Upper lobe of right lung (tissue), 1 donor: Measurements from ENCODE around the gene GJA5. TPM values are rescaled to one million over a fixed set of nuclear protein-coding genes. Genes with fewer than 3 reads are reported as not detected.

Source experiments
- ATAC-seq: fragments of 200-7000 bp; cut with Tn5 transposase; one replicate; pipeline ENCODE4 v1.9.1; 2020; ENCODE audit warnings: mild to moderate bottlenecking, moderate library complexity
- DNase-seq: peaks from one replicate; pipeline ENCODE4 v3.0.0-alpha.2; 2020
- H3K27ac ChIP-seq: fragments of 200-600 bp; one replicate; pipeline ENCODE4 v1.8.0; 2022
- H3K27me3 ChIP-seq: fragments of 200-600 bp; one replicate; pipeline ENCODE4 v1.8.0; 2022; ENCODE audit warnings: mild to moderate bottlenecking
- H3K36me3 ChIP-seq: fragments of 200-600 bp; one replicate; pipeline ENCODE4 v1.8.0; 2022
- H3K4me1 ChIP-seq: fragments of 200-600 bp; one replicate; pipeline ENCODE4 v1.8.0; 2022
- H3K4me3 ChIP-seq: fragments of 200-600 bp; one replicate; pipeline ENCODE4 v1.8.0; 2022; ENCODE audit warnings: mild to moderate bottlenecking
- H3K9me3 ChIP-seq: fragments of 200-600 bp; one replicate; pipeline ENCODE4 v1.8.0; 2022
- intact Hi-C: fragments of 100-400 bp; cut with DNase I; formaldehyde crosslinking; loops from one replicate; pipeline ENCODE4 v1.11.0; 2022
- total RNA-seq: library from RNA; stranded (reverse); fragmentation: NEBNext Ultra II Directional; extraction: Animal tissue kit (Norgen Biotek cat#: 25700); gene quantifications from one replicate; pipeline ENCODE4 v1.2.1, GENCODE V29; 2021
- TF ChIP-seq, protein P1 (sequence below): fragments of 200-600 bp; IDR thresholded peaks from one replicate; pipeline ENCODE4 v1.8.0; 2022; ENCODE audit warnings: antibody characterized with exemption
- donor health status: DM: no; HTN: yes; CAD: no; lungs with severe emphysema.

GJA5 gene
- total RNA-seq, 1 donor from 2014 or later: 62.2 TPM

- Histone ChIP-seq H3K9me3 (no peaks in the 10 kb centered on the region), H3K27me3 (no peaks in the 10 kb centered on the region), H3K36me3 (no peaks in the 10 kb centered on the region), H3K27ac (no peak overlapping the region), H3K4me3 (no peak overlapping the region), H3K4me1 (no peaks in the 10 kb centered on the region)
- intact Hi-C loops: no loop called here
- DNase-seq: no peak
- ATAC-seq: peak; percentile 32
- TF ChIP-seq, protein P1, sequence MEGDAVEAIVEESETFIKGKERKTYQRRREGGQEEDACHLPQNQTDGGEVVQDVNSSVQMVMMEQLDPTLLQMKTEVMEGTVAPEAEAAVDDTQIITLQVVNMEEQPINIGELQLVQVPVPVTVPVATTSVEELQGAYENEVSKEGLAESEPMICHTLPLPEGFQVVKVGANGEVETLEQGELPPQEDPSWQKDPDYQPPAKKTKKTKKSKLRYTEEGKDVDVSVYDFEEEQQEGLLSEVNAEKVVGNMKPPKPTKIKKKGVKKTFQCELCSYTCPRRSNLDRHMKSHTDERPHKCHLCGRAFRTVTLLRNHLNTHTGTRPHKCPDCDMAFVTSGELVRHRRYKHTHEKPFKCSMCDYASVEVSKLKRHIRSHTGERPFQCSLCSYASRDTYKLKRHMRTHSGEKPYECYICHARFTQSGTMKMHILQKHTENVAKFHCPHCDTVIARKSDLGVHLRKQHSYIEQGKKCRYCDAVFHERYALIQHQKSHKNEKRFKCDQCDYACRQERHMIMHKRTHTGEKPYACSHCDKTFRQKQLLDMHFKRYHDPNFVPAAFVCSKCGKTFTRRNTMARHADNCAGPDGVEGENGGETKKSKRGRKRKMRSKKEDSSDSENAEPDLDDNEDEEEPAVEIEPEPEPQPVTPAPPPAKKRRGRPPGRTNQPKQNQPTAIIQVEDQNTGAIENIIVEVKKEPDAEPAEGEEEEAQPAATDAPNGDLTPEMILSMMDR: no peak
These were observed 40.4 kb upstream of the GJA5 start for GRCh38 chr1:147800804-147801203.

DNA sequence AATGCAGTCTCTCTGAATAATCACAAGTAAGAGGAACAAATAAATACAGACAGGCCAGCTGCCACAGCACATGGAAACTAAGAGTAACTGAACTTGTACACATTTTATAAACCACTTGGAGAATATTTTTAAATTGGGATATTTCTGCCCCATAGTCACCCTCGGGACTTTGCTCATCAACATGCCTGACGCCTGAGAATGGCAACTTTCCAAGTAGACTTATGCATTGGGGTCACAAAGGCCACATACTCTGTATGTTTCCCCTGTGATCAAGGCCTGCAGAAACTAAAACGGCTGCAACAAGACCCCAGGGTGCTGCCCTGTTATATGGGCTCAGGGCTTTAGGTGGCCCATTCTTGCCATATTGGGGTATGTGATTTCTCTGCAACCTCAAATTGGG, 38.3 kb upstream of the GJA5 start:
- H3K4me1 ChIP-seq: no peaks in the 10 kb centered on the region
- no peaks in the 10 kb centered on the region for H3K27me3 ChIP-seq
- no peak for ATAC-seq
- no peaks in the 10 kb centered on the region for H3K36me3 ChIP-seq
- TF ChIP-seq, protein P1: no peak
- H3K27ac ChIP-seq: no peak overlapping the region
- intact Hi-C loops: no loop called here
- DNase-seq: no peak
- H3K4me3 ChIP-seq: no peak overlapping the region
- no peaks in the 10 kb centered on the region for H3K9me3 ChIP-seq

DNA sequence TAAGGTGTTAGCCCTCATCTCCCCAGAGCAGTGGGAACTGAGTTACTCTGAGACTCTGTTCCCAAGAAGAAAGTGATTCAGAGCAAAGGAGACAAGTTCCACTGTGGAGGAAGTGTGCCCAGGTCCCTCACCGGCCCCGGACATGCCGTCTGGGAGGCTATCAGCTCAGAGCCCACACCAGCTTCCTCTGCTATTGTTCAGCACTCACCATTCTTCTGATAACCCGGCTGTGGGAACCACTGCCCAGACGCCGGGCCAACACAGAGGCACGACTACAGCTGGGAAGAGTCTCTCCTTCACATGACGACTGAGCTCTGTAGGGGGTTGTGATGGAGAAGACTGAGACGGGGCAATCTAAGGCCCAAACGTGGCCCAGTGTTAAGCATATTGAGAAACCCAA, 34.2 kb upstream of the GJA5 start:
- no peak overlapping the region for H3K4me3 ChIP-seq
- DNase-seq (no peak), ATAC-seq (peak; percentile 52)
- H3K27ac ChIP-seq: no peak overlapping the region
- H3K9me3 ChIP-seq: no peaks in the 10 kb centered on the region
- intact Hi-C loops: no loop called here
- H3K27me3 ChIP-seq: no peaks in the 10 kb centered on the region
- H3K36me3 ChIP-seq: no peaks in the 10 kb centered on the region
- TF ChIP-seq, protein P1: no peak
- no peaks in the 10 kb centered on the region for H3K4me1 ChIP-seq

- no peak for DNase-seq
- ATAC-seq: no peak
- Histone ChIP-seq H3K27ac (no peak overlapping the region), H3K27me3 (no peaks in the 10 kb centered on the region), H3K9me3 (no peaks in the 10 kb centered on the region), H3K4me3 (no peak overlapping the region), H3K36me3 (no peaks in the 10 kb centered on the region), H3K4me1 (no peaks in the 10 kb centered on the region)
- intact Hi-C loops: no loop called here
- TF ChIP-seq, protein P1: no peak
These were observed 31.5 kb upstream of the GJA5 start for GRCh38 chr1:147791876-147792275.

DNA sequence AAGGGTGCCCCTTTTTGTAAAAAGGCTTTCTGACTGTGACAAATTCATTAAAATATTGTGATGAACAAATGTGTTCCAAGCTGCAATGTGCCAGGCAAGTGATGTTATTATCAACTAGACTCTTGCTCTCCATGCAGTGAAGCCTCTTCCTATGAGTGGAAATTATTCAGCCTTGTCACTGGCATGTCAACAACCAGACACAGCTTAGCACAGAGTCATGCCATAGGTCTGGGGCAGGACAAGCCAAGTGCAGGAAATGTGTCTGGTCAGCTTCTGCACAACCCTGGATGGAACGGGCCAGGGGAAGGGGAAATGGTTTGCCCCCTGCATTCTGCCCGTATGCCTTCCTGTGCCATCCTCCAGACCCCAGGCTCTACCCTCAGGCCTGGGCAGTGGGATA, 27.4 kb upstream of the GJA5 start:
- Histone ChIP-seq H3K4me3 (no peak overlapping the region), H3K36me3 (no peaks in the 10 kb centered on the region), H3K27me3 (no peaks in the 10 kb centered on the region), H3K9me3 (no peaks in the 10 kb centered on the region), H3K4me1 (no peaks in the 10 kb centered on the region), H3K27ac (no peak overlapping the region)
- no peak for DNase-seq
- ATAC-seq: no peak
- intact Hi-C loops: no loop called here
- TF ChIP-seq, protein P1: no peak

DNA sequence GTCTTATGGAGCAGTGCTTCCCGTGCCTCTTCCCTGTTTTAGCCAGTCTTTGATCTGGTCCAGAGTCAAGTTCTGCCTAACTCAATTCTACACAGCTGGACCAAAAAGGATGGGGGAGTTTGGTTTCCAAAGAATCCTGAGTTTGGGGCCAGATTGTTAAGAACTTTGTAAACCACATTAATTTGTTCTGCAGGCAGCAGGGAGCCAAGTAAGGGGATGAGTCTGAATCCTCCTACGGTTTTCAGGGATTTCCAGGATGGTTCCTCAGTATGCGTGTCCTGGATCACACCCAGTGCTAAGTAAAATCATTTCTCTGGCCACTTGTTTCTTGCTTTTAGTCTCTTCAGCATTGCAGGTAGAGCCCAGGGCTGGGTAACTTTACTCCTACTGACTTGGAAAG, 26.1 kb upstream of the GJA5 start:
- TF ChIP-seq, protein P1: no peak
- Histone ChIP-seq H3K27ac (no peak overlapping the region), H3K27me3 (no peaks in the 10 kb centered on the region), H3K4me1 (no peaks in the 10 kb centered on the region), H3K9me3 (no peaks in the 10 kb centered on the region), H3K4me3 (no peak overlapping the region), H3K36me3 (no peaks in the 10 kb centered on the region)
- ATAC-seq (no peak), DNase-seq (no peak)
- intact Hi-C loops: no loop called here
